ENCODE data around the gene ACSM3. TPM values are rescaled to one million over a fixed set of nuclear protein-coding genes. Genes with fewer than 3 reads are reported as not detected.

ACSM3 gene
- total and polyA plus RNA-seq, 9 of the 15 experiments (the other 6 are each of a cell fraction or from before 2014, with no cell fraction given), result 112 to 420 (median 182) TPM

DNA sequence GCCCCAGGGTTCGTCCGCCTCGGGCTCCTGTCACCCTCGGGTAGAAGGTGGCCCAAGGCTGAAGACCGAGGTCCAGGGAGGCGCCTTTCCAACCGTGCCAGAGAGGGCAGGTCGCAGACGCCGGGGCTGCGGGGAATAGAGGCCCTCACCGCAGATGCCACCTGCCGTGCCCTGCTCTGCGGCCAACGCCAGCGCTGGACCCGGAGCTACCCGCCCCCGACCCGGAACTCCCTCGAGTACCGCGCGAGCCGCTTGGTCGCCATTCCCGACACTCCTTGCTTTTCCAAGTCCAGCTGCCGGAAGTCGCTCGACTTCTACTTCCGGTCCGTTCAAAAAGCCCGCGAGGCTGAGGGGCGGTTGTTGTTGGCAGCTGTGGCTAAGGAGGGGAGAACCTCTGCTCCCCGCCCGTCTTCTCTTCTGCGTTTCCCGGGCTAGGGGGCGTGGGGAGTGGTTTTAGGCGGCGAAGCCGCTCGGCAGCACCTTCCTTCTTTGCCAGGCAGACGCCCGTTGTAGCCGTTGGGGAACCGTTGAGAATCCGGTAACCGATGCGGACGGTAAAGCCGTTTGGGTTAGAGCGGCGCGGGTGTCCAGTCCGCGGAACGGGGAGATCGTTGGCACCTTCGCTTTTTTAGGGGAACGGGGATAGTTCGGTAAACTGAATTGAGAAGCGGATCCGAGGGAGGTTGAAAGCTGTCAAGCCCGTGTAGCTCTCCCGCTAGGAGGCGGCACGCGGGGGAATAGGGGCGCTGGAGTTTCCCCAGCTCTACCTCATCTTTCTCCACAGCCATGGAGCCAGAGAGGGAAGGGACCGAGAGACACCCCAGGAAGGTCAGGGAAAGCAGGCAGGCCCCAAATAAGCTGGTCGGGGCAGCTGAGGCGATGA lies 42.6 kb downstream of the ACSM3 start, which contains the start of the genes ERI2 and REXO5 (continued):
- TF ChIP-seq ZNF717 (CRISPR knock-in tag; IDR thresholded peaks at IDR 0.05), result no peak
- TF ChIP-seq PHF21A (IDR thresholded peaks at IDR 0.05; ENCODE audit: borderline replicate concordance, low read depth), result no peak; the same call in 1 of the 2 replicates
- TF ChIP-seq SP2 (IDR thresholded peaks at IDR 0.05; ENCODE audit: extremely low read depth, low read depth, low read length, poor library complexity, severe bottlenecking), result no peak
- TF ChIP-seq, protein P1, sequence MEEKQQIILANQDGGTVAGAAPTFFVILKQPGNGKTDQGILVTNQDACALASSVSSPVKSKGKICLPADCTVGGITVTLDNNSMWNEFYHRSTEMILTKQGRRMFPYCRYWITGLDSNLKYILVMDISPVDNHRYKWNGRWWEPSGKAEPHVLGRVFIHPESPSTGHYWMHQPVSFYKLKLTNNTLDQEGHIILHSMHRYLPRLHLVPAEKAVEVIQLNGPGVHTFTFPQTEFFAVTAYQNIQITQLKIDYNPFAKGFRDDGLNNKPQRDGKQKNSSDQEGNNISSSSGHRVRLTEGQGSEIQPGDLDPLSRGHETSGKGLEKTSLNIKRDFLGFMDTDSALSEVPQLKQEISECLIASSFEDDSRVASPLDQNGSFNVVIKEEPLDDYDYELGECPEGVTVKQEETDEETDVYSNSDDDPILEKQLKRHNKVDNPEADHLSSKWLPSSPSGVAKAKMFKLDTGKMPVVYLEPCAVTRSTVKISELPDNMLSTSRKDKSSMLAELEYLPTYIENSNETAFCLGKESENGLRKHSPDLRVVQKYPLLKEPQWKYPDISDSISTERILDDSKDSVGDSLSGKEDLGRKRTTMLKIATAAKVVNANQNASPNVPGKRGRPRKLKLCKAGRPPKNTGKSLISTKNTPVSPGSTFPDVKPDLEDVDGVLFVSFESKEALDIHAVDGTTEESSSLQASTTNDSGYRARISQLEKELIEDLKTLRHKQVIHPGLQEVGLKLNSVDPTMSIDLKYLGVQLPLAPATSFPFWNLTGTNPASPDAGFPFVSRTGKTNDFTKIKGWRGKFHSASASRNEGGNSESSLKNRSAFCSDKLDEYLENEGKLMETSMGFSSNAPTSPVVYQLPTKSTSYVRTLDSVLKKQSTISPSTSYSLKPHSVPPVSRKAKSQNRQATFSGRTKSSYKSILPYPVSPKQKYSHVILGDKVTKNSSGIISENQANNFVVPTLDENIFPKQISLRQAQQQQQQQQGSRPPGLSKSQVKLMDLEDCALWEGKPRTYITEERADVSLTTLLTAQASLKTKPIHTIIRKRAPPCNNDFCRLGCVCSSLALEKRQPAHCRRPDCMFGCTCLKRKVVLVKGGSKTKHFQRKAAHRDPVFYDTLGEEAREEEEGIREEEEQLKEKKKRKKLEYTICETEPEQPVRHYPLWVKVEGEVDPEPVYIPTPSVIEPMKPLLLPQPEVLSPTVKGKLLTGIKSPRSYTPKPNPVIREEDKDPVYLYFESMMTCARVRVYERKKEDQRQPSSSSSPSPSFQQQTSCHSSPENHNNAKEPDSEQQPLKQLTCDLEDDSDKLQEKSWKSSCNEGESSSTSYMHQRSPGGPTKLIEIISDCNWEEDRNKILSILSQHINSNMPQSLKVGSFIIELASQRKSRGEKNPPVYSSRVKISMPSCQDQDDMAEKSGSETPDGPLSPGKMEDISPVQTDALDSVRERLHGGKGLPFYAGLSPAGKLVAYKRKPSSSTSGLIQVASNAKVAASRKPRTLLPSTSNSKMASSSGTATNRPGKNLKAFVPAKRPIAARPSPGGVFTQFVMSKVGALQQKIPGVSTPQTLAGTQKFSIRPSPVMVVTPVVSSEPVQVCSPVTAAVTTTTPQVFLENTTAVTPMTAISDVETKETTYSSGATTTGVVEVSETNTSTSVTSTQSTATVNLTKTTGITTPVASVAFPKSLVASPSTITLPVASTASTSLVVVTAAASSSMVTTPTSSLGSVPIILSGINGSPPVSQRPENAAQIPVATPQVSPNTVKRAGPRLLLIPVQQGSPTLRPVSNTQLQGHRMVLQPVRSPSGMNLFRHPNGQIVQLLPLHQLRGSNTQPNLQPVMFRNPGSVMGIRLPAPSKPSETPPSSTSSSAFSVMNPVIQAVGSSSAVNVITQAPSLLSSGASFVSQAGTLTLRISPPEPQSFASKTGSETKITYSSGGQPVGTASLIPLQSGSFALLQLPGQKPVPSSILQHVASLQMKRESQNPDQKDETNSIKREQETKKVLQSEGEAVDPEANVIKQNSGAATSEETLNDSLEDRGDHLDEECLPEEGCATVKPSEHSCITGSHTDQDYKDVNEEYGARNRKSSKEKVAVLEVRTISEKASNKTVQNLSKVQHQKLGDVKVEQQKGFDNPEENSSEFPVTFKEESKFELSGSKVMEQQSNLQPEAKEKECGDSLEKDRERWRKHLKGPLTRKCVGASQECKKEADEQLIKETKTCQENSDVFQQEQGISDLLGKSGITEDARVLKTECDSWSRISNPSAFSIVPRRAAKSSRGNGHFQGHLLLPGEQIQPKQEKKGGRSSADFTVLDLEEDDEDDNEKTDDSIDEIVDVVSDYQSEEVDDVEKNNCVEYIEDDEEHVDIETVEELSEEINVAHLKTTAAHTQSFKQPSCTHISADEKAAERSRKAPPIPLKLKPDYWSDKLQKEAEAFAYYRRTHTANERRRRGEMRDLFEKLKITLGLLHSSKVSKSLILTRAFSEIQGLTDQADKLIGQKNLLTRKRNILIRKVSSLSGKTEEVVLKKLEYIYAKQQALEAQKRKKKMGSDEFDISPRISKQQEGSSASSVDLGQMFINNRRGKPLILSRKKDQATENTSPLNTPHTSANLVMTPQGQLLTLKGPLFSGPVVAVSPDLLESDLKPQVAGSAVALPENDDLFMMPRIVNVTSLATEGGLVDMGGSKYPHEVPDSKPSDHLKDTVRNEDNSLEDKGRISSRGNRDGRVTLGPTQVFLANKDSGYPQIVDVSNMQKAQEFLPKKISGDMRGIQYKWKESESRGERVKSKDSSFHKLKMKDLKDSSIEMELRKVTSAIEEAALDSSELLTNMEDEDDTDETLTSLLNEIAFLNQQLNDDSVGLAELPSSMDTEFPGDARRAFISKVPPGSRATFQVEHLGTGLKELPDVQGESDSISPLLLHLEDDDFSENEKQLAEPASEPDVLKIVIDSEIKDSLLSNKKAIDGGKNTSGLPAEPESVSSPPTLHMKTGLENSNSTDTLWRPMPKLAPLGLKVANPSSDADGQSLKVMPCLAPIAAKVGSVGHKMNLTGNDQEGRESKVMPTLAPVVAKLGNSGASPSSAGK (IDR thresholded peaks at IDR 0.05), result peak; percentile 85
- TF ChIP-seq CHCHD3 (CRISPR knock-in tag; IDR thresholded peaks at IDR 0.05), result no peak
- TF ChIP-seq HIVEP1 (CRISPR knock-in tag; IDR thresholded peaks at IDR 0.05), result no peak
- peak; percentile 89; the same call in 1 of the 2 replicates for TF ChIP-seq CC2D1A (IDR thresholded peaks at IDR 0.05)
- TF ChIP-seq, protein P2, sequence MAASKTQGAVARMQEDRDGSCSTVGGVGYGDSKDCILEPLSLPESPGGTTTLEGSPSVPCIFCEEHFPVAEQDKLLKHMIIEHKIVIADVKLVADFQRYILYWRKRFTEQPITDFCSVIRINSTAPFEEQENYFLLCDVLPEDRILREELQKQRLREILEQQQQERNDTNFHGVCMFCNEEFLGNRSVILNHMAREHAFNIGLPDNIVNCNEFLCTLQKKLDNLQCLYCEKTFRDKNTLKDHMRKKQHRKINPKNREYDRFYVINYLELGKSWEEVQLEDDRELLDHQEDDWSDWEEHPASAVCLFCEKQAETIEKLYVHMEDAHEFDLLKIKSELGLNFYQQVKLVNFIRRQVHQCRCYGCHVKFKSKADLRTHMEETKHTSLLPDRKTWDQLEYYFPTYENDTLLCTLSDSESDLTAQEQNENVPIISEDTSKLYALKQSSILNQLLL (CRISPR knock-in tag; IDR thresholded peaks at IDR 0.05; ENCODE audit: borderline replicate concordance), result no peak
- TF ChIP-seq, protein P3, sequence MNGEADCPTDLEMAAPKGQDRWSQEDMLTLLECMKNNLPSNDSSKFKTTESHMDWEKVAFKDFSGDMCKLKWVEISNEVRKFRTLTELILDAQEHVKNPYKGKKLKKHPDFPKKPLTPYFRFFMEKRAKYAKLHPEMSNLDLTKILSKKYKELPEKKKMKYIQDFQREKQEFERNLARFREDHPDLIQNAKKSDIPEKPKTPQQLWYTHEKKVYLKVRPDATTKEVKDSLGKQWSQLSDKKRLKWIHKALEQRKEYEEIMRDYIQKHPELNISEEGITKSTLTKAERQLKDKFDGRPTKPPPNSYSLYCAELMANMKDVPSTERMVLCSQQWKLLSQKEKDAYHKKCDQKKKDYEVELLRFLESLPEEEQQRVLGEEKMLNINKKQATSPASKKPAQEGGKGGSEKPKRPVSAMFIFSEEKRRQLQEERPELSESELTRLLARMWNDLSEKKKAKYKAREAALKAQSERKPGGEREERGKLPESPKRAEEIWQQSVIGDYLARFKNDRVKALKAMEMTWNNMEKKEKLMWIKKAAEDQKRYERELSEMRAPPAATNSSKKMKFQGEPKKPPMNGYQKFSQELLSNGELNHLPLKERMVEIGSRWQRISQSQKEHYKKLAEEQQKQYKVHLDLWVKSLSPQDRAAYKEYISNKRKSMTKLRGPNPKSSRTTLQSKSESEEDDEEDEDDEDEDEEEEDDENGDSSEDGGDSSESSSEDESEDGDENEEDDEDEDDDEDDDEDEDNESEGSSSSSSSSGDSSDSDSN (IDR thresholded peaks at IDR 0.05; ENCODE audit: borderline replicate concordance in 1 of 2, low read depth in 2 of 2, low read length in 2 of 2), result peak in 1 of 2 experiments; percentile 92; a peak in 1 of 4 replicates
- TF ChIP-seq ZBTB17 (CRISPR knock-in tag; IDR thresholded peaks at IDR 0.05), result no peak; the same call in 1 of the 2 replicates

Data from K562 (cell line).